HepG2 (cell line): ENCODE results near the gene TMEM97. TPM values are rescaled to one million over a fixed set of nuclear protein-coding genes. Genes with fewer than 3 reads are reported as not detected.

Experiments used
- ATAC-seq: fragments of 200-7000 bp; cut with Tn5 transposase; 3 replicates; pipeline ENCODE4 v1.9.1; 2020; ENCODE audit warnings: mild to moderate bottlenecking, moderate library complexity
- BruUV-seq: library from RNA; stranded (reverse); fragments of 400-500 nt; replicated peaks from 2 replicates; lab custom pipeline; 2021; lab: Mats Ljungman, UMichigan
- CTCF ChIA-PET: fragments of 300-600 bp; formaldehyde crosslinking; extraction: SDS; loops from one replicate; lab custom pipeline; 2021; ENCODE audit warnings: low total read pairs, inconsistent platforms, low intra/inter-chr PET ratio; lab: Yijun Ruan, JAX
- POLR2A ChIA-PET: fragments of 350-600 bp; sonication (Branson Sonifier 250); formaldehyde crosslinking; loops from one replicate; lab custom pipeline; 2020; ENCODE audit warnings: antibody characterized with exemption, inconsistent platforms; lab: Yijun Ruan, JAX
- DNase-seq: peaks from one replicate; pipeline ENCODE4 v3.0.0-alpha.2; 2015; ENCODE audit warnings: low spot score
- FAIRE-seq: peaks from 3 replicates; lab custom pipeline; 2011; peaks lifted over from hg19 to GRCh38; lab: Jason Lieb, UNC
- H2AFZ ChIP-seq: one replicate; pipeline ENCODE4 v1.6.1; 2011; ENCODE audit warnings: low read length, inconsistent platforms
- H3K27ac ChIP-seq: fragments of 300-600 bp; 3 replicates; pipeline ENCODE4 v1.8.0; 2011; ENCODE audit warnings: mixed run types, mild to moderate bottlenecking, mixed read lengths, low read length, inconsistent platforms; ENCODE audit not compliant: insufficient read depth; ENCODE audit errors: extremely low read length
- H3K27me3 ChIP-seq, 2 experiments: fragments of 200-600 bp in 1 of 2; 2 replicates in 1 of 2; 3 replicates in 1 of 2; pipeline versions ENCODE4 v1.6.0 to v1.8.0; 2011; ENCODE audit warnings: low read length in 2 of 2, mild to moderate bottlenecking in 2 of 2, moderate library complexity in 2 of 2, inconsistent platforms in 1 of 2; ENCODE audit not compliant: insufficient read depth in 2 of 2, control insufficient read depth in 1 of 2
- H3K36me3 ChIP-seq, 2 experiments: fragments of 200-600 bp in 1 of 2; replicated peaks in 1 of 2; 2 replicates in 1 of 2; 3 replicates in 1 of 2; pipeline versions ENCODE4 v1.5.1 to v1.8.0; 2011; ENCODE audit warnings: low read length in 2 of 2, inconsistent platforms in 1 of 2; ENCODE audit not compliant: insufficient read depth in 2 of 2, control insufficient read depth in 1 of 2
- H3K4me1 ChIP-seq: 2 replicates; pipeline ENCODE4 v1.5.1; 2012; ENCODE audit warnings: low read length, inconsistent platforms; ENCODE audit not compliant: insufficient read depth
- H3K4me2 ChIP-seq: 2 replicates; pipeline ENCODE4 v1.6.0; 2011; ENCODE audit warnings: low read depth, low read length, inconsistent platforms
- H3K4me3 ChIP-seq, 3 experiments: fragments of 200-600 bp in 1 of 3; sonication (generic), shearing (Covaris generic) in 1 of 3; replicated peaks in 1 of 3; 2 replicates each; pipeline ENCODE4 v1.5.1; 2011 to 2016; ENCODE audit warnings: low read length in 3 of 3, inconsistent platforms in 2 of 3, low read depth in 2 of 3, mild to moderate bottlenecking in 2 of 3, control low read depth in 1 of 3, mixed read lengths in 1 of 3; ENCODE audit not compliant: insufficient read depth in 1 of 3
- H3K79me2 ChIP-seq: one replicate; pipeline ENCODE4 v1.6.1; 2011; ENCODE audit warnings: low read length, inconsistent platforms; ENCODE audit not compliant: insufficient read depth
- H3K9ac ChIP-seq: 2 replicates; pipeline ENCODE4 v1.6.0; 2011; ENCODE audit warnings: mild to moderate bottlenecking, low read depth, low read length, inconsistent platforms; ENCODE audit not compliant: insufficient read depth
- H3K9me3 ChIP-seq: 2 replicates; pipeline ENCODE4 v1.5.1; 2012; ENCODE audit warnings: mild to moderate bottlenecking, low read length
- H4K20me1 ChIP-seq: 2 replicates; pipeline ENCODE4 v1.6.0; 2011; ENCODE audit warnings: inconsistent platforms, mild to moderate bottlenecking, low read length, moderate library complexity; ENCODE audit not compliant: insufficient read depth
- AGO2 ChIP-seq: fragments of 200-400 bp; formaldehyde crosslinking; optimal IDR thresholded peaks from 2 replicates; pipeline ENCODE3; 2017; ENCODE audit warnings: mild to moderate bottlenecking, low read depth, low read length, moderate library complexity
- AKAP8 ChIP-seq: sonication (generic); formaldehyde crosslinking; IDR thresholded peaks from 2 replicates; pipeline ENCODE4 v1.5.1; 2020; ENCODE audit warnings: mild to moderate bottlenecking, missing genetic modification reagents
- CHD4 ChIP-seq: fragments of 200-600 bp; sonication (generic); IDR thresholded peaks from 2 replicates; pipeline ENCODE4 v1.7.0; 2017; ENCODE audit warnings: mild to moderate bottlenecking, low read length, borderline replicate concordance
- EZH2 ChIP-seq: conservative IDR thresholded peaks from 2 replicates; pipeline ENCODE4 v1.6.1; 2012; ENCODE audit warnings: mild to moderate bottlenecking, low read depth, low read length, moderate library complexity
- GABPB1 ChIP-seq: IDR thresholded peaks from 2 replicates; pipeline ENCODE4 v1.6.1; 2016; ENCODE audit warnings: mild to moderate bottlenecking, missing genetic modification reagents, moderate library complexity, missing compliant biosample characterization
- HNRNPL ChIP-seq: fragments of 200-400 bp; formaldehyde crosslinking; IDR thresholded peaks from 2 replicates; pipeline ENCODE4 v1.6.1; 2017; ENCODE audit warnings: mild to moderate bottlenecking, low read depth, low read length
- HNRNPLL ChIP-seq: fragments of 200-400 bp; formaldehyde crosslinking; IDR thresholded peaks from 2 replicates; pipeline ENCODE4 v1.6.1; 2017; ENCODE audit warnings: mild to moderate bottlenecking, low read depth, low read length; ENCODE audit not compliant: poor library complexity, severe bottlenecking
- IKZF4 ChIP-seq: sonication (generic); formaldehyde crosslinking; IDR thresholded peaks from 2 replicates; pipeline ENCODE4 v1.5.1; 2020; ENCODE audit warnings: borderline replicate concordance, mild to moderate bottlenecking, low read depth, missing genetic modification reagents; ENCODE audit errors: not compliant biosample characterization
- RBFOX2 ChIP-seq: fragments of 200-400 bp; formaldehyde crosslinking; IDR thresholded peaks from 2 replicates; pipeline ENCODE4 v1.6.1; 2017; ENCODE audit warnings: low read depth, mild to moderate bottlenecking, low read length
- SPEN ChIP-seq: sonication (generic); formaldehyde crosslinking; IDR thresholded peaks from 2 replicates; pipeline ENCODE4 v1.5.1; 2020; ENCODE audit warnings: low read depth, mild to moderate bottlenecking, missing genetic modification reagents
- U2AF2 ChIP-seq: fragments of 200-400 bp; formaldehyde crosslinking; IDR thresholded peaks from 2 replicates; pipeline ENCODE4 v1.6.1; 2017; ENCODE audit warnings: low read depth, mild to moderate bottlenecking, low read length
- ZBTB2 ChIP-seq: sonication (generic); formaldehyde crosslinking; IDR thresholded peaks from 2 replicates; pipeline ENCODE4 v1.8.0; 2022; ENCODE audit warnings: low read depth, missing genetic modification reagents
- ZFY ChIP-seq: sonication (generic); formaldehyde crosslinking; IDR thresholded peaks from 2 replicates; pipeline ENCODE4 v1.4.0; 2020; ENCODE audit warnings: missing genetic modification reagents
- ZNF343 ChIP-seq: sonication (generic); formaldehyde crosslinking; IDR thresholded peaks from 2 replicates; pipeline ENCODE4 v1.4.0; 2020; ENCODE audit warnings: mild to moderate bottlenecking, missing genetic modification reagents
- ZNF674 ChIP-seq: sonication (generic); formaldehyde crosslinking; IDR thresholded peaks from 2 replicates; pipeline ENCODE4 v1.5.0; 2020; ENCODE audit warnings: low read depth, mild to moderate bottlenecking, missing genetic modification reagents
- ZNF800 ChIP-seq: sonication (generic); formaldehyde crosslinking; IDR thresholded peaks from 2 replicates; pipeline ENCODE4 v1.4.0; 2020; ENCODE audit warnings: missing genetic modification reagents
- ZNF816 ChIP-seq: sonication (generic); formaldehyde crosslinking; IDR thresholded peaks from 2 replicates; pipeline ENCODE4 v1.8.0; 2022; ENCODE audit warnings: missing genetic modification reagents, mild to moderate bottlenecking, borderline replicate concordance
- WGBS: methylation state at CpG from one replicate; pipeline ENCODE4 v1.1.6; 2017; ENCODE audit warnings: low lambda C conversion rate; 5-methylcytosine and 5-hydroxymethylcytosine counted together
- in situ Hi-C: cut with HindIII; loops from 2 replicates; pipeline ENCODE4 v1.10.0; 2017; ENCODE audit warnings: low pct_unique_long_range_greater_than_20kb; ENCODE audit not compliant: extremely low pct_ligation_motif_present
- intact Hi-C: fragments of 100-400 bp; cut with micrococcal nuclease; formaldehyde crosslinking; loops from one replicate; pipeline ENCODE4 v1.10.0; 2022; ENCODE audit not compliant: unreplicated experiment
- polyA plus RNA-seq, 8 experiments: library from polyadenylated mRNA; depleted of rRNA in 3 of 8; stranded (reverse) in 7 of 8; unstranded in 1 of 8; fragments of >200 nt; fragmentation: Illumina TruSeq in 4 of 8; extraction: Trizol in 4 of 8; gene quantifications; 2 replicates each; pipeline versions ENCODE4 v1.2.1 to v1.2.3, GENCODE V29; 2011 to 2016; ENCODE audit warnings: low read depth in 4 of 8, missing spikeins in 1 of 8, mixed read lengths in 1 of 8; ENCODE audit not compliant: insufficient read depth in 1 of 8
- total RNA-seq, 5 experiments: library from RNA; depleted of rRNA; stranded (reverse); fragments of >200 nt; fragmentation: Illumina TruSeq; extraction: Trizol; gene quantifications; 2 replicates each; pipeline ENCODE4 v1.2.3, GENCODE V29; 2016; ENCODE audit warnings: low read depth in 1 of 5
- TF ChIP-seq, protein P1 (sequence below): sonication (generic); formaldehyde crosslinking; IDR thresholded peaks from 2 replicates; pipeline ENCODE4 v1.4.0; 2020; ENCODE audit warnings: mild to moderate bottlenecking, missing genetic modification reagents

Gene TMEM97
- total and polyA plus RNA-seq, 2 of the 13 experiments (the other 11 are each of a cell fraction or from before 2014, with no cell fraction given): 69.6 to 137 TPM

DNA sequence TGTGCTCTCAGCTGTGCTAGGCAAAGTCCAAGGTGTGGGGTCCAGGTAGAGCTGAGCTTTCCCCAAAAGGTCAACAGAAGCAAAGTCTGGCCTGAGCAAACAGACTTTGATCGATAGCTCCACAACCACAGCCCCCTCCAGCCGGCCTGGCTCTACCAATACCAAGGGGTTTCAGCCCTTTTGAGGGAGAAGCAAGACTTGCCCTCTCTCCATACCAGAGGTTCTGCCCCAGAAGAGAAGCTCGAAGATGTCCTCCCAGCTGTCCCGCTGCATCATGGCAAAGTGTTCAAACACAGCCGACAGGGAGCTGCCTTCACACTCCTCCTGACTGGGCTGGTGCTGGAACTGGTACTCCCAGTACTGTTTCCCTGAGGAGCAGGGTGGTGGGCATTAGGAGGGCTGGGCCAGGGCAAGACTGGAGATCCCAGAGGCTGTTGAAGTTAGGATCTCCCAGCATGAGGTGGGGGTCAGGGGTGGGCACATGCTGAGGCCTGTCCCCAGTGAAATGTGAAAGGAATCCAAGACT is 49.4 kb downstream of the TMEM97 start (continued):
- TF ChIP-seq ZBTB2 (CRISPR knock-in tag) (peak; percentile 43; the same call in 1 of the 2 replicates), U2AF2 (no peak), ZNF800 (CRISPR knock-in tag) (no peak), ZNF343 (CRISPR knock-in tag) (no peak)

DNA sequence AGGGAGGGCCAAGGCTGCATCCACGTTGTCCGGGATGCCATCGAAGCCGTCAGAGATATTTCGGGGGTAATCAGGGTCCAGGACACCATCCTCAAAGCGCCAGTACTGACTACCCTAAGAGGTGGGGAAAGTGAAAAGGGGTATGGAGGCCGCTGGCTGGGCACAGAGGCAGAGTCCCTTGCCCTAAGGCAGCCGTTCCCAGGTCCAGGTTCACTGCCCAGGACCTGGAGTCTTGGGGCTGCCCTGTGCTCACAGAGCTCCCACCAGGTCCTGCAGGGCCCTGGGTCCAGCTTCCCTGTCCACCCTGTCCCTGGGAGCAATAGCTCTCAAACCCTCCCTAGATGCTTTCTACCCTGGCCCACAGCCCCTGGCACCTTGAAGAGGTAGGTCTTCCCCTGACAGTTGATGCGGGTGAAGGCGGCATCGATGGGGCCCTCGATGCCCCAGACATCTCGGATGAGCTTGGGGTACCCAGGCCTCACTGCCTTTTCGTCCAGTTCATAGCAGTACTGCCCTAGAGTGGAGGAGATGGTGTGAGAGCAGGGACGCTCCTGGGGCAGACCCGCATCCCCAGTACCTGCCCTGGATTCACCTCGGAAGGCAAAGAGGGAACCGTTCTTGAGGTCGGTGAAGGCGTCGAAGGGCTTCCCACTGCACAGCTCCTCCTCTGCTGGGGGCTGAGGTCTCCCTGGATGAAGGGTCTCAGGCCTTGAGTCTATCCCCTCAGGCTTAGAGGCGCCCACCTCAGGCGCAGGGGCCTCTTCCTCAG is 50.1 kb downstream of the TMEM97 start:
- Histone ChIP-seq H3K4me1 (peaks cover 52% of the 10 kb centered on the region), H3K9ac (peak overlapping the region; percentile 74), H2AFZ (no peak overlapping the region), H3K79me2 (peaks cover 7% of the 10 kb centered on the region), H3K4me3 (peak overlapping the region; percentile 49 to 77 (median 51); a peak in 5 of 6 replicates), H3K27me3 (no peaks in the 10 kb centered on the region), H3K27ac (peak overlapping the region; percentile 92), H4K20me1 (no peaks in the 10 kb centered on the region), H3K36me3 (peaks cover under 1 to 2% of the 10 kb centered on the region in 2 experiments; a peak in 1 of 5 replicates), H3K9me3 (no peaks in the 10 kb centered on the region), H3K4me2 (peak overlapping the region; percentile 96)
- no peak for FAIRE-seq
- ChIA-PET CTCF (no interaction called here), POLR2A (interaction anchor here (0.9 to 8.3 kb wide), 19 partner anchors 8 to 119 kb away, joined by 3 to 183 read pairs (median 7); partner anchors contain the start of genes IFT20, POLDIP2, SLC46A1 and TMEM97)
- ATAC-seq: no peak
- intact Hi-C loops (no loop called here), in situ Hi-C loops (no loop called here)
- no TSS peak for BruUV-seq
- no peak for DNase-seq
- WGBS: 80% methylated on average over 5 of the region's 23 CpGs
- TF ChIP-seq CHD4 (0 out of 2 replicates have a peak, but pooled peaks have one; percentile 12), ZNF816 (no peak), HNRNPL (0 out of 2 replicates have a peak, but pooled peaks have one; percentile 49), EZH2 (no peak), IKZF4 (CRISPR knock-in tag) (peak; percentile 3), RBFOX2 (peak; percentile 43), GABPB1 (CRISPR knock-in tag) (0 out of 2 replicates have a peak, but pooled peaks have one; percentile 3), AGO2 (peak; percentile 82), ZFY (CRISPR knock-in tag) (no peak), ZNF674 (CRISPR knock-in tag) (no peak), AKAP8 (CRISPR knock-in tag) (peak; percentile 9; the same call in 1 of the 2 replicates), SPEN (peak; percentile 12; the same call in 1 of the 2 replicates), HNRNPLL (no peak)
- TF ChIP-seq, protein P1, sequence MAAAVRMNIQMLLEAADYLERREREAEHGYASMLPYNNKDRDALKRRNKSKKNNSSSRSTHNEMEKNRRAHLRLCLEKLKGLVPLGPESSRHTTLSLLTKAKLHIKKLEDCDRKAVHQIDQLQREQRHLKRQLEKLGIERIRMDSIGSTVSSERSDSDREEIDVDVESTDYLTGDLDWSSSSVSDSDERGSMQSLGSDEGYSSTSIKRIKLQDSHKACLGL (CRISPR knock-in tag): 0 out of 2 replicates have a peak, but pooled peaks have one; percentile 3
